GM21576 (cell line): ENCODE data around the gene FBXL12.
A peak's percentile ranks its signal among the peaks of the same experiment; 100 is the strongest.
"Not testable (repeated sequence)": the region's sequence is repeated elsewhere in the genome, so short reads cannot be mapped to it uniquely, and the experiment has no call there.

Experiments
- ATAC-seq: cut with Tn5 transposase; IDR thresholded peaks from one replicate; pipeline ENCODE4 v1.9.1; 2021; ENCODE audit warnings: mild to moderate bottlenecking, moderate library complexity; ENCODE audit not compliant: unreplicated experiment

FBXL12 gene, protein sequence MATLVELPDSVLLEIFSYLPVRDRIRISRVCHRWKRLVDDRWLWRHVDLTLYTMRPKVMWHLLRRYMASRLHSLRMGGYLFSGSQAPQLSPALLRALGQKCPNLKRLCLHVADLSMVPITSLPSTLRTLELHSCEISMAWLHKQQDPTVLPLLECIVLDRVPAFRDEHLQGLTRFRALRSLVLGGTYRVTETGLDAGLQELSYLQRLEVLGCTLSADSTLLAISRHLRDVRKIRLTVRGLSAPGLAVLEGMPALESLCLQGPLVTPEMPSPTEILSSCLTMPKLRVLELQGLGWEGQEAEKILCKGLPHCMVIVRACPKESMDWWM

DNA sequence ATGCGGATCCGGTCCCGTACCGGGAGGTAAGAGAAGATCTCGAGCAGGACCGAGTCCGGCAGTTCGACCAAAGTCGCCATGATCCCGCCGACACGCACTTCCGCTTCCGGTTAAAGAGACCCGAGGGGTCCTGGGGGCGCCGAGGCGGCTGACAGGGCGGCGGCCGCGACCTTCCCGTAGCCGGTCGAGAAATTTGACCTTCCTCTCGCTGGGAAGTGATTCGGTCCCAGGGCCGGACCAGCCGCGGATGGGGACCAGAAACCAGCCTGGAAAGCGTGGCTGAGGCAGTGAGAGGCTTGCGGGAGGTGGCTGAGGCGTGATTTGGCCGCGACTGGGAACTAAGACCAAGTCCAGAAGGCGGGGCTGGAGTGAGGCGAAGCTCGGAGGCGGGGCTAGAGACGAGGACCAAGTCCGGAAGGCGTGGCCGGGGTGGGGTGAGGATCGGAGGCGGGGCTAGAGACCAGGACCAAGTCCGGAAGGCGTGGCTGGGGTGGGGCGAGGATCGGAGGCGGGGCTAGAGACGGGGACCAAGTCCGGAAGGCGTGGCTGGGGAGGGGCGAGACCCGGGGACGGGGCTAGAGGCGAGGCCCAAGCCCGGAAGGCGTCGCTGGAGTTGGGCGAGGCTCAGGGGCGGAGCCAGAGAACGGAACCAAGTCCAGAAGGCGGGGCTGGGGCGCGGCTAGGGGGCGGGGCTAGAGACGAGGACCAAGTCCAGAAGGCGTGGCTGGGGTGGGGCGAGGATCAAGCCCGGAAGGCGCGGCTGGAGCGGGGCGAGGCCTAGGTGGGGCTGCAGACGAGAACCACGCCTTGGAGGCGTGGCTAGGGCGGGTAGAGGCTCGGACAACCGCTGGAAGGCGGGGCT, at the start of gene FBXL12:
TSS of gene FBXL12 (minus strand) at position 346 of the 862 bp plus-strand sequence. CDS start at position 80, 266 bp downstream.
- ATAC-seq = peak; percentile 82

DNA sequence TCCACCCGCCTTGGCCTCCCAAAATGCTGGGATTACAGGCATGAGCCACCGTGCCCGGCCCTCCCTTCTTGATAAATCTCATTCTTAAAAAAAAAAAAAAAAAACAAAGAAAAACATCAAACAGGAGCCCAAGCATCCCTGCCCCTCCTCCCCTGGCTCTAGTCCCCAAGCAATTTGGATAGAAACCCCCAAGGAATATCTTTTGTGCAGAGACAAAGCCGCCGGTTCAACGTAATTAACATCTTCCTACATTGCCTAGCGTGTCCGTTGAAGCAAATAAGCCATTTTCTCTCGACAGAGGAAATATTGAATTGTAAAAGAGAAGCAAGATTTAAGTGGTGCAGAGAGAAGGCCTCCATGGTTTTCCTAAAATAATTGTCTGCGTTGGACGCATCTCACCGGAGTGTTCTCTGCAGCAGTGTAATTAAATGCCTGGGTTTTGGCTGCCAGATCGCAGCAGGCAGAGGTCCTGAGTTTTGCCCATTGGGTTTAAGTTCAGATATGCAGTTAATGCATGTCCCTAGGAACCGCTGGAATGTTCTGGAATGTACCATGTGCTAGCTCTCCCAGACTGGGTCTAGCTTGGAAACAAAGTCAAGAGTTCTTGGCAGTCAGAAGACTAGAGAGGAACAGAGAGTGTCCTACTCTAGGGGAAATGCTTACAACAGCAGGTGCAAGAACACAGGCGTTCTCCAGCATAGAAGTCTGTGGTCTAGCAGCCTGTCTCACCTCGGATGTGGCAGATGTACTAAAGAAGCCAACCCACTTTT, 47.0 kb upstream of the FBXL12 start:
- ATAC-seq = no peak

DNA sequence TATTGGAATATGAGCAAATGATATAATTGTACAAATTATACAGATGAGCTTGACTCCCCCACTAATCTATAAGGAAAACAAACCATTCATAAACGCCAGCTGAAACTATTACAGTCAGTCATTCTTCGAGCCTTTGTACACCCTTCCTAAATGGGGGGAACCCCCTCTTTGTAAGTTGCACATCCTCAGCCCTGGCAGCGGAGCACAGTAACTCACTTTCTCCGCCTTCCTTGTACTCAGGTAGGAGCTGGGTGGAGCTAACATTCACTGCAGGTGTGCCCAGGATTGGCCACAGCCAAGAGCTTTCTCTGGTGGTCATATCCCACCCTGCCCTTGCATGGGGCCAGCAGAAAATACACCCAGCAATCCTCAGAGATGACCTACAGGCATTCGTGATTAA, 44.9 kb upstream of the FBXL12 start:
- ATAC-seq = no peak

DNA sequence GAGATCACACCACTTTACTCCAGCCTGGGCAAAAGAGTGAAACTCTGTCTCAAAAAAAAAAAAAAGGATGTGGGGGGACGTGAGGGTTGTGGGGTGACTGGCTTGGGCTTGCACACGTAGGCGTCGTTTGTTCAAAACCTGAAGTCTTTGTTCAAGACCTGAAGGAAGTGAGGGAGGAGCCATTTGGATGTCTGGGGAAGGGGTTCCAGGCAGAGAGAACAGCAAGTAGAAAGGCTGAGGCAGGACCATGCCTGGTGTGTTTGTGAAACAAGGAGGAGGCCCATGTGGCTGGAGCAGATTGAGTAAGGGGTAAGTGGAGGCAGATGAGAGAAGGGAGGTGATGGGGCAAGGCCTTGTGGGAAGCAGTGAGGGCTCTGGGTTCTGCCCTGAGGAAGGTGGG, 44.1 kb upstream of the FBXL12 start:
- ATAC-seq = no peak

DNA sequence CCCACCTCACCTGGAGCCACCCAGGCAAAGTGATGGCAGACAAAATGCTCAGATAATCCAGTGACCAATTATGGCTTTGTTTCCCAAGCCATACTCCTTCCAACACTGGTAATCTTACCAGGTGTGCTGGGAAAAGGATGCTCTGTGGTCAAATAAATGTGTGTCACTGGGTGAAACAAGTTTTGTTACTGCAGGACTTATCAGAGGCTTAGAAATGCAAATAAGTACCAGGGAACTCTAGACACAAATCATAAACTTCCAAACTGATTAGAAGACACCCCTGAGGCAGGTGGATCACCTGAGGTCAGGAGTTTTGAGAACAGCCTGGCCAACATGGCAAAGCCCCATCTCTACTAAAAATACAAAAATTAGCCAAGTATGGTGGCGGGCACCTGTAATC, 42.6 kb upstream of the FBXL12 start:
- no peak for ATAC-seq

DNA sequence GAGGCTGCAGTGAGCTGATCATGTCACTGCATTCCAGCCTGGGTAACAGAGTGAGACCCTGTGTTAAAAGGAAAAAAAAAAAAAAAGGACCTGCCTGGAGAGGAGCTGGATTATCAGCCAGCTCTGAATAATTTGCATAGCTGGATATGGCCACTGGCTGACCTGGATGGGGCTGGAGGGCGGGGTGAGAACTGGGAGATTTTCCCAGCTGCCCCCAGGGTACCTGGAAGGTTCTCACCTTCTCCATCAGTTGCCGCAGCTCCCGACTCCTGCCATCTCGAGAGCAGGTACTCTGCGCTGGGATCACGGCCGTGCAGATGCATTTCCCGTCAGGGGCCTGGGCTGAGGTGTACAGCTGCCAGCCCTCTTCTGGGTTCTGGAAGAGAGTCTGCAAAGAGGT, 41.5 kb upstream of the FBXL12 start:
- ATAC-seq = no peak

DNA sequence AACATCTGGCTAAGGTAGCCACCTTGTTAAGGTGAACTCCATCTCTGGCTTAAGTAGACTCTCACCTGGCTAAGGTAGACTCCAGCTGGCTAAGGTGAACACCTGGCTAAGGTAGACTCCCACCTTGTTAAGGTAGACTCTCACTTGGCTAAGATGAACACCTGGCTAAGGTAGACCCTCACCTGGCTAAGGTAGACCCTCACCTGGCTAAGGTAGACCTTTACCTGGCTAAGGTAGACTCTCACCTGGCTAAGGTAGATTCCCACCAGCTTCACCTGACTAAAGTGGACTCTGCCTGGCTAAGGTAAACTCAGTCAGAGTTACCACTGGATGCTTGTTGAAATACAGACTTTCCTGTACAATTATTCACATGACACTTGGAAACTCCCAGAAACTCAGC, 39.9 kb upstream of the FBXL12 start:
- no peak for ATAC-seq

DNA sequence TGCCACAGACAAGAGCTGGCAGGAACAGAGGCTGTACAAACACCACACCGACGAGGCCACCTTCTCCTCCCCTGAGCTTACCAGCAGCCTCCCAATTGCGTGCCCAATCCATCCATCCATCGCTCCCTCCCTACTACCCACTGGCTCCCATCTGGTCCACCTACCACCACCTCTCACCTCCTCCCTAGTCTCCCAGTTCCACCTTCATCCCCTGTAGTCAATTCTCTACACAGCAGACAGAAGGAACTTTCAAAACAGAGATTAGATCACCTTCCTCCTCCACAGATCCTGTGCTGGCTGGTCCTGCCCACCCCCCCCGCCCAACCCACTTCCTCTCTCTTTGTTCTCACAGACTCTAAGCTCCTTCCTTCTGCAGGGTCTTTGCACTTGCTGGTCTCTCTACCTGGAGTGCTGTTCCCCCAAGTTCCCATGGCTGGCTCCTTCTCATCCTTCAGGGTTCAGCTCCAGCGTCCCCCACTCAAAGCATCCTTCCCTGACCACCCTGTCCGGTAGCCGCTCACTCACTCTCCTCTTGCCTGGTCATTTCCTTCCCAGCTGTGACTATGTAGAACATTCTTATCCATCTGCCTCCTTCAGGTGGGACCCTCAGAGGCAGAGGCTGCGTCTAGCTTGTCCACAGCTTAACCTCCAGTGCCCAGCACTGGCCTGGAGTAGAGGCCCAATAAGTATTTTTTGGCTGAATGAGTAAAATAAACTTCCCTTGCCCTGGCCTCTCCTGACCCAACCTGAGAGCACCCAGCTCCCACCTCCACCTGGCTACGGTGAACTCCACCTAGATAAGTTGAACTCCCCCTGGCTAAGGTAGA, 39.3 kb upstream of the FBXL12 start:
- ATAC-seq = no peak

DNA sequence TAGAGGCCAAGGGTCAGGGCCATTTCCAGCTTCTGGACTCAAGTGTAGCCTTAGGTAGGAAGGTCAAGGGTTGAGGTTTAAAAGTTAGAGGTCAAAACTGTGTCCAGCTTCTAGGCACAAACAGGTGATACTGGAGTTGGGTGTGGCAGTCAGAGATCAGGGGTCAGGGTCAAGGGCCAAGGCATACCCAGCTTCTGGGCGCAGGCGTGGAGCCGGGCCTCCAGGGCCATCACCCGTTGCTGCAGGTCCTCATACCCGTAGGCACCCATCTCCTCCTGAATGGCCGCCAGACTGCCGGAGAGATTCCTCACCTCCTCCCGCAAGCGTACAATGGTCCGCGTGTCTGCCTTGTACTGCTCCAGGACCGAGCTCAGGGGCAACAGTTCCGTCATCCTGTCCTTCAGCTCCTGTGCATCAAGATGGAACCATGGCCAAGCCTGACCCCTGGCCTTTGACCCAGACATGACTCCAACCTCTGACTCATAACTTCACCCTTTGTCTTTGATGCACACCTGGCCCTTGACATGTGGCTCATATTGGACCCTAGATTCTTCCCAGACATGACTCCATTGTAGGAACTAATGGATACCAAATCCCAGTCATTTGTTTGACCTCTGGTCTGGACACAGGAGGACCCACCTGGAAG, 38.3 kb upstream of the FBXL12 start:
- ATAC-seq = no peak

DNA sequence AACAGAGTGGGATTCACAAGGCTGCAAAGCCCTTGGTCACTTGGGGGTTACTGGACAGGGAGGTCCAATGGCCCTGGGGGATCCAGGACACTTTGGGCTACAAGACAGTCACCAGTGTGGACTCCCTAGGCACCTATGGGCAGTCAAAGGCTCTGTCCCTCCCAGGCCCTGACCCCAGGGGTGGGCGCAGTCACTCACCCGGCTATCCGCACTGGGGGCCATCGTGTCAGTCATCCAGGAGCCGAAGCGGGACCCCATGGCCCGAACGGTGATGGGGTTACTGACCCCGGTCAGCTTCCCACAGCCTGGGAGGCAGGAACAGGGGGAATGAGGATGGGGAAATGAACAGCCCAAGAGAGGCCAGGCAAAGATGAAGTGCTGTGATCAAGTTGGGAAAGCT, 37.7 kb upstream of the FBXL12 start:
- ATAC-seq = no peak

DNA sequence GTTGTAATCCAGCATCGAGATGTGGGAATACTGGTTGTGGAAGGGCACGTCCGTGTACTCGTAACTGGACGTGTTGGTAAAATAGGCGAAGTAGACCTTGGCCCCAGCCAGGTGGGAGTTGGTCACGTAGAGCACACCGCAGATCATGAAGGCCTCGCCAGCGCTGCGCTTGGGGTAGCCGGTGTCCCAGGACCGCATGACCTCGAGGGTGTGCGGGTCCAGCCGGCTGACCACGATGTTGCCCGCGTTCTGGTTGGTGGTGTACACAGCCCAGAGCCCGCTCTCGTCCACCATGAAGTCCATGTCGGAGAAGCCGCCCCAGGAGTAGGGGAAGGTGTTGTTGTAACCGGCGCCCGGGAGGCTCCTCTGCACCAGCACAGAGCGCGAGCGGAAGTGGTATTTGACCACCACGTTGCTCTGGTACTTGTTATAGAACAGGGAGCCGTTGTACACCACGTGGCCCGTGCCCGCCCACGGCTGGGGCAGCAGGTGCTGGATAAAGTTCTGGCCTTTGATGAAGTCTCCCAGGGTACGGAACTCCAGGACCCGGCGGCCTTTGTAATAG, 35.5 kb upstream of the FBXL12 start:
- ATAC-seq = no peak

DNA sequence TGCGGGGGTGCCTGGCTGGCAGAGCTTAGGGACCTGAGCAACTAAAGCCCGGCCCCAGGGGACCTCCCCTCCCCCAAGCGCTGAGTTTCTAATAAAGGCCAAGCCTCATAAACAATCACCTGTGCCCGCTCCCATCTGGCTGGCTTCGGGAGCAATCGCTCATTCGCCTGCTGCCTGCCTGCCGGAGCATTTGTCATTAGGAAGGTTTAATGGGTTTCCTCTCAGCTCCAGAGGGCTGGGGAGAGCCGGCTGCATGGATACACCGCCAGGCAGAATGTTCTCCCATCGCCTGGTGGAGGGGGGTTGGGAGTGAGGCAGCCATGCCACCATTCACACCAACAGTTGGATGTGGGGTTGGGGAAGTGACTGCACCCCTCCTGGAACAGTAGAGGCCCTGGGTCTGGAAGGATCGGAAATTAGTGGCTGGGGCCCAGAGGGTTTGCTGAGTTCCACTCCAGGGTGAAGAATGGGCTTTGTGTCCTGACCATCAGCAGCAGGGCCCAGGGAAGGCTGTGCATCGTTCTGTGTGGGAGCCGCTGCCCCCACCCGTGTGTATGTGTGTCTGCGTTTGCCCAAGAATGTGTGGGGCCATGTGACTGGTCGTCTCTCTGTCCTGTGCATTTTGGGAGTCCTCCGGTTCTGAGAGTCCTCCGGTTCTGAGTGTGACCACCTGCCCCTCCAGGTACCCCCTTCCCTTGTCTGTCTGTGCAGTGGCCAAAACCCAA, 31.5 kb upstream of the FBXL12 start:
- no peak for ATAC-seq

DNA sequence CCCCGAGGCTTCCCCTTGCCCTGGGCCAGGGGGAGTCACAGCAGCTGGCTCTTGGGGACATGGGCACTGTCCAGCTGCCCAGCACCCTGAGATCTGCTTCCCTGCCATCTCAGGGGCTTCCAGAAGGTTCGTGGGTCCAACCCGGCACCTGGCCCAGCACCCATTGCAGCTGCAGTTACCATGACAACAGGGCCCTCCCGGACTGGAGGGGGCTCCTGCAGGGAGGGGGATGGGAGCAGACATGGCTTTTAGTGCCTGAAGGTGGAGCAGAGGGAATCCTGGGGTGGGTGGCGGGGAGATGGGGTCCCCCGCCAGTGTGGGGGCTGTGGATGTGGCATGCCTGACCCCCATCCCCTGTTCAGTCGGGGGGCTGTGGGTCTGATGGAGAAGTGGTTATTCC, 30.9 kb upstream of the FBXL12 start:
- ATAC-seq = no peak

DNA sequence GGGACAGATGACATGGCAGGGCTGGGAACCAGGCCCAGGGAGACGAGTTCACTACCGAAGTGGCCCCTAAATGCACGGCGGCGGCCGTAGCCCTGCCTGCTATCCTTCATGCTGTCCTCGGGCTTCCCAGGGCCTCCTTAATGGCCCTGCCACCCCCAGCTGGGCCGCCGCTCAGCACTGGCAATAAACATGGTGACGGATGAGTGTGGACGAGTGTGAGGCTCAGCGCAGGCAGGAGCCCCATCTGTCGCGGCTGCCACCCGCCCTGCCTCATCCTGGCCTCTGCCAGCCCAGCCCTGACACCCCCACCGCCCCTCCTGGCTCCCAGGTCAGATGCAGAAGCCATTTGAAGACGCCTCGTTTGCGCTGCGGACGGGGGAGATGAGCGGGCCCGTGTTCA, 29.9 kb upstream of the FBXL12 start:
- ATAC-seq = no peak

DNA sequence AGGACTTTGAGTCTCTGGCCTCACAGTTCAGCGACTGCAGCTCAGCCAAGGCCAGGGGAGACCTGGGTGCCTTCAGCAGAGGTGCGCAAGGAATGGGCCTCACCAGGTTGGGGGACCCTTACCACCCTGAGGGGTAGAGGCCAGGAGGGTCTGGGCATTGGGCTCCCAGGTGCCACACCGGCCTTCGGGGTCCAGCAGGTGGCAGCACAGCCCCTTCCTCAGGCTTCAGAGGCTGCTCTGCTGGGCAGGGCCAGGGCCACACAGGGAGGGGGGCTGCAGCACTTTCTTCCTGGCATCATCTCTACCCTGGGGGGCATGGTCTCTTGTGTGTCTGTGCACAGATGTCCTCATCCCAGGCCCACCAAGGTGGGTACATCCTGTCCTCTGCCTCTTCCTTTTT, 29.2 kb upstream of the FBXL12 start:
- ATAC-seq = no peak

DNA sequence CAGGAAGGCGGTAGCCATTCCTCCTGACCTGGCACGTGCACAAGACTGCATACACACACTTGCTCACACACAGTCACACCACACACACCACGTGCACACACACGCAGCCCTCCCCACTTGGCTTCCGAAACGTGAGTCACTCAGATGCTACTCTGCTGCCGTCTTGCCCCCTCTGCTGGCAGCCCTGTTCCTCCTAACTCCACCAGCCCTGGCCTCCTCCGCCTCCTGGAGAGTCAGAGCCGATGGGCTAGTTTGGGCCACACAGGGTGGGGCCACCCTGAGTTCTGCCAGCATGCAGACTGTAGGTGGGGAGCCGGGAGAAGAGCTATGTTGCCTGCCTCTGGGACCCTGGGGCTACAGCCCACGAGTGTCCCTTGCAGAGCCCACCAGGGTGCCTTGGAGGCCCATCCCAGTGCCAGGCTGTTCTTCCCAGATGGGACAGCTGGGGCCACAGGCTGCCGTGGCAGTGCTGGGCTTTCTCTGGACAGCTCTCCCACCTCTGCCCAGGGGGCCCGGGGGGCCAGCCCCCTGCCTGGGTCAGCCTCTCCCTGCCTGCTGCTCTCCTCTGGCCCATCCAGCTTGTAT, 28.3 kb upstream of the FBXL12 start:
- no peak for ATAC-seq

DNA sequence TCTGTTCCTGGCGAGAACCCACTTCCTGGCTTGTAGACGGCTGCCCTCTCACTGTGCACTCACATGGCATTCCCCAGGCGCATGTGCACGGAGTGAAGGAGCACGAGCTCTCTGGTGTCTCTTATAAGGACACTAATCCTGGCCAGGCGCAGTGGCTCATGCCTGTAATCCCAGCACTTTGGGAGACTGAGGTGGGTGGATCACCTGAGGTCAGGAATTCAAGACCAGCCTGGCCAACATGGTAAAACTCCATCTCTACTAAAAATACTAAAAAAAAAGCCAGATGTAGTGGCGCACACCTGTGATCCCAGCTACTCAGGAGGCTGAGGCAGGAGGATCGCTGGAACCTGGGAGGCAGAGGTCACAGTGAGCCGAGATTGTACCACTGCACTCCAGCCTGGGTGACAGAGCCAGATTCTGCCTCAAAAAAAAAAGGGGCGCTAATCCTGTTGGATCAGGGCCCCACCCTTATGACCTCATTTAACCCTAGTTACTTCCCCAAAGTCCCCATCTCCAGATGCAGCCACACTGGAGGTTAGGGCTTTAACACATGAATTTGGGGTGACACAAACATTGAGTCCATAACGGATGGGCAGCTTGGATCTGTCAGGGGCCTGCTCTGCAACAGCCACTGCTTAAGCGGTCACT, 24.9 kb upstream of the FBXL12 start:
- not testable (repeated sequence) for ATAC-seq
